Ramos (cell line): ENCODE measurements around the gene LPIN2.

Experiments
- in situ Hi-C: fragments of 300-500 bp; cut with MboI; formaldehyde crosslinking; loops from one replicate; pipeline ENCODE4 v1.14.3; 2022; ENCODE audit warnings: low sequenced_read_pairs; ENCODE audit not compliant: unreplicated experiment

LPIN2 gene

DNA sequence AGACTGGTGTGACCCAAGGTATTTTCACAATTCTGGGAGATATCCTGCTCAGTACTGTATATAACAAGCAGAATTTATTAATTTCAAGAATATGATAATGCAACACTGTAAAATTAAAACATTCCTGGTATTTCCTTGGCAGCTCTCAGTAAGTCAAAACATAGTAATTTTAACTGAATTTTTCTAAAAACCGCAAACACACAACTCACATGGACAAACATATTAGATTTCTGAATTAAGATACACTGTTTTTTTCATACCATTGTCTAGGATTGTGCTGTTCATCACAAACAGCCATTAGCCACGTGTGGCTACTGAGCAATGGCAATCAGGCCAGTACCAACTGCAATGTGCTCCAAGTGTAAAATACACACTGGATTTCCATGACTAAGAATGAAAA is 29.6 kb downstream of the LPIN2 start:
- in situ Hi-C loops: no loop called here

DNA sequence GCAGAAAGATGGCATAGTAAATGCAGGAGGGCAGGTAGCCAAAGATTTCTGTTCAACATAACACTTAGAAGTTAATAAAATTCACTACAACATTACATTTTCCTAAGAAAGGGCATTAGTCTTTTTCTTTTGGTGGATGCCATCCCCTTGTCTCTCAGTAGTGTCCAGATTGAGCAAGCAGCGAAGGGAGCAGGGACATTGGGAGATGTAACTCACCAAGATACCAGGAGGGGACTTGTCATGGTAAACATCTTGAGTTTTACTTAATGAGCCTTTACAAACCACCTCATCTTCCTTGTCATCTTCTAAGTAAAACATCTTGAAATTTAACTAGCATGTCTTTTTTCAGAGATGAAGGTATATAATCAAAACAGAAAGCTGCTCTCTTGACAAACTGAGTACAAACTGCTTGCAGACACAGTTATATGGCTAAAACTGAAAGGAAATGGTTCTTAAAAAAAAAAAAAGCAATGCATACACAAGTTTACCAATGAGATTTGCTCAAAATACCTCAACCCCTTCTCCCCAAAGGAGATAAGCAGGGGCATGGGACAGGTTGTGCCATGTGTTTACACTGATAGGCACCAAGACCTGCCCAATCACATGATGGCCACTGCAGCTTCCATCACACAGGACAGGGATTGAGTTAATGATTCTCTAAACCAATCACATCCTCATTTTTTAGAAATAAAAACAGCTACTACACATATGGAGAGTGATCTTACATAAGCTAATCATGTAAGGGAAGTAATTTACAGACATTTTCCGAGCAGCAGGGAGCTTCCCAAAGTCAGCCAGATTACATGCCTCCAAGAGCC is 30.3 kb downstream of the LPIN2 start:
- in situ Hi-C loops: no loop called here

DNA sequence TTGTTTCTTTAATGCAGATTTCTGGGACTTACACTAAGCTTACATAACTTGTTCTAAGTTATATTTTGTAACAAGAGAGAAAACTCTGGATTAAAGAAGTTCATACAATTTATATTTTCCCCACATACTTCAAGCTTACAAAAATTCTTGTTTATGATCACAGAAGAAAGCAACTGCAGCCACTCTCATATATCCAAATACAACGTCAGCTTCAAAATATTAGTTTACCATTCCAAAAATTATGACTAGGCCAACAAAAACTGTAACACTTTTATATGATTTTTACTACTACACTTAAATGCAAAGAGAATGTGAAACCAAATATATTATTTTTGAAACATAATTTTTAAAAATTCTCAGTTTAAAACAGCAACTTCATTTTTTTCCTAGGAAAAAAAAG is 30.9 kb downstream of the LPIN2 start:
- in situ Hi-C loops: no loop called here

DNA sequence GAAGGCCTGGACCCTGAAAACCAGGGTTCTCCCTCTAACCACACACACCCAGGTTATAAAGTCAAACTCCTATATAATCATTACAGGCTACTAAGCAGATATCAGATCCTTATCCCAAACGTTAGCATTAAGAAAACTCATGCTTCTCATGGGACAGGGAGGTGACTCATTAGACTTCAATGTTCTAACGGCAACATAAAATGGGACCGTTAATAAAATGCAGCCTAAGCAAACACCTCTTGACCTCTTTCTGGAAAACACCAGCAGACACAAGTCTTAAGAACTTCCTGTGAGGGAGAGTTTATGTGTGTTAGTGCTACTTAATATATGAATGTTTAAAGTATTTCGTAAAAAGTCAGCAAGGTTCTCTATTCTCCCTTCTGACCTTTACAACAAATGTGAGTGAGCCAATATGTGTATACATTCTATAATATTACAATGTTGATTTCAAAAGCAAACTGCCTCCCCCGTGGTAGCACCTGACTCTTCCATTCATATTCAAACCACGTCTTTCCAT is 31.7 kb downstream of the LPIN2 start:
- in situ Hi-C loops: no loop called here

DNA sequence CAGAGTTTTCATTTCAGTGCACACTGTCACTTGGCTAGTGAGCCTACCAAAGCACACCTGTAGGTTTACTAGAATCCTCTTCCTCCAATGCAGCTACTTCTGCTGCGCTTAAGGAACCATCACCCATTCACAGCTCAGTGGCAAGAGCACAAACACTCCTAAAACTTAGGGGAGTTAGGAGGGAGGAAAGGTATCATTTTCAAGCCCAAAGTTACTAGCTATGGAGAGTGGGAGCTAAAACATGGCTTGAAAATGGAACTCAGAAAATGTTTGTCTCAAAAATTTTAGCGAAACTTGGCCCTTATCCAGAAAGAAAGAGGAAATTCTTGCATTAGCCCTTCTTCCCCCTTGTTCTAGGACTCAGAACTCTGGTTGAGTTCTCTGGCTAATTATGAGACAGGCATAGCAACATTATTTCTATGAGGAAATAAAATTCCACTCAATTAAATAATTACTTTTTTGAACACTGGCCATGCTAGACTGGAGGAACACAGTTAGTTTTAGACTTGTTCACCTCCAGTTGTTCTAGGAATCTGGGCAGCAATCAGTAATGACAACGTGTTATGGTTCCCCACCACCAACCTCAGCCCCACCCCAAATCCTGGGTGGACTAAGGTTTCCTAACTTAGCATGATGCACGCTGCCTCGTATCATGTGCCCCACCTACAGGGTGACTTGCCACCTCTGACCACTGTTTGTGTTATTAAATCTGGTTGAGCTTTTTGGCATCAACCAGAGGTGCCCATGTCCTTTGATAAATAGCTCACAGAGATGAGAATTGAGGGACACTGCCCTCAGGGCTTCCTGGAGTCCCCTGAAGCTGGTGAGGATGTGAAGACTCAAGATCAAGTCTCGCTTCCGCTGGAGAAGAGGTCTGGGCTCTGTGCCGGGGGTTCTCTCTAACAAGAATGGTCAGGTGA is 32.8 kb downstream of the LPIN2 start:
- in situ Hi-C loops: loop anchor here (5.0 kb wide), 1 partner anchor 48 kb away; no protein-coding TSS in a partner anchor

DNA sequence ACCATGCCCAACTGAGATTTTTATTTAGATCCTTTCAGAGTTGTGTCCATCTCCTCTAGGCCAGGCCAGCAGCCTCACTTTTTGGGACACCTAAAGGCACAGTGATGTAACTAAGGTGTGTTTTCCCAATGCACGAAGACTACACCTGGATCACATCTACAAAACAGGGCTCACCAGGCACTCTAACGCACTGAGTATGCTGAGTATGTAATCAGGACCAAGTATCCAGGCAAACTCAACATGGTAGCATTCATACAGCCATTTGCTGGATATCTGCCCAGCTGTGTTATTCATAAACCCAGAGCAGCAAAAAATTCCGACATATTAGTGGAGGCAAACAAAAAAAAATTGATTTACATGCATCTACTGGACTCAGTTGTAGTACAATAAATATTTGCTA is 33.8 kb downstream of the LPIN2 start:
- in situ Hi-C loops: loop anchor here (5.0 kb wide), 1 partner anchor 47 kb away; no protein-coding TSS in a partner anchor

DNA sequence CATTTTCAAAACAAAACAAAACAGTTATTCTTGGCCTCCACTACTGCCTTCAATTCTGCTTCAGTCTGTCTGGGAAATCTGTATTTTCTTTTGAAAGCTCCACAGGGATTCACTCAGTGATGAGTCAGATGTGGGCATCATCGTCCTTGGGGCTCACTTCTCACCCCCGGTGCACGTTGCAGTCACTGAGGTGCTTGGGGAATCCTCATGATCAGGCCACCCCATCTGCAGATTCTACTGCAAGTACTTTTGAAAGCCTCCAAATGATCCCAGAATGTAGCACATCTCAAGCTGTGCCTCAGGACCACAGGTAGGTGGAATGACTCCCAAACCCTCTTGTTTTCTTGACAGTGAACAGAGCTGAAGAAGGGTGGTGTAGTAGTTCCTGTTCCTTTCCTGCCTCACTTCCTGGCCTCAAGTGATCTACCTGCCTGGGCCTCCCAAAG is 34.3 kb downstream of the LPIN2 start:
- in situ Hi-C loops: loop anchor here (5.0 kb wide), 1 partner anchor 46 kb away; no protein-coding TSS in a partner anchor

DNA sequence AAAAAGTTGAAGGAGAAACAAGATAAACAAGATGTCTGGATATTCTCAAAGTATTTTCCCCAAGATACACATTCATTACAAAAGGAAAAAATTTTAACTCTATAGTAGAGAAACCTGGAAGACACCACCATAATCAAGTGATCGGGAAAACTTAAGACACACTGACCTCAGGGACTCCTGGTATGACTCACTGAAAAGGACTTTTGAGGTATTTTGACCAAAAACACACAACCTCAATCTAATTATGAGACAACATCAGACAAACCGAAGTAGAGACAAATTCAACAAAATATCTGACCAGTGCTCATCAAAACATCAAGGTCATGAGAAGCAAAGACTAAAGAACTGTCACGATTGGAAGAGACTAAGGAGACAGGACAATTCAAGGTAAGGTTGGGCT is 34.7 kb downstream of the LPIN2 start:
- in situ Hi-C loops: loop anchor here (5.0 kb wide), 1 partner anchor 46 kb away; no protein-coding TSS in a partner anchor

DNA sequence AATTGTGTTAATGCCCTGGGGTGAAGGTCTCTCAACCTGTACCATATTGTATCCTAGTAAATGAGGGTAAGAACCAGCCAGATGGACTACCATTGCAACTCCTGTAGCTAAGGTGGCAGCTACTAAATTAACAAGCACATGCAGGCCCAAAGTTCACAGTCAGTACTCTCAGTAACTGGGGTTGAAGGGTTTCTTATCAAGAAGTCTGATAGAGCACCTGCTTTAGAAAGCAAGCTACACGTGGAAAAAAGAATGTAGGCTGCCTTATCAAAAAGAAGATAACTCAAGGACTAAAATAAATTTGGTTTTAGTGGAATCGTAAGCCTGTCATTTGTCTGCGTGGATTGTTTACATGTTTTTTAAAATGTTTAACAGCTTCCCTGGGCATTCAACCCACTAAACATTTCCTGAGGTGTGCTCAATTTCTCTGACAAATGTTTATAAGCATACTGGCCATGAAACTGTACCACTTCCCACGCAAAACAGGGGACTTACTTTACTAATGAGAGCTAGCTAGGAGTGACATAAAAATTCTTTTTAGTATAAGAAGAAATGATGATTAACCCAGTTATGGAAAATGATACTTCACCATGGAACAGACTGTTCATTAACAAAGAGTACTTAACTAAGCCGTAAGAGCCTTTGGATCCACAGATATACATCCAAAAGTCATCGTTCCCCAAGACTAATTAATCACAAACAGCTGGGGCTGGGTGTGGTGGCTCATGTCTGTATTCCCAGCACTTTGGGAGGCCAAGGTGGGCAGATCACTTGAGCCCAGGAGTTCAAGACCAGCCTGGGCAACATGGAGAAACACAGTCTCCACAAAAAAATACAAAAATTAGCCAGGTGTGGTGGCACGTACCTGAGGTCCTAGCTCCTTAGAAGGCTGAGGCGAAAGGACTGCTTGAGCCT is 36.5 kb downstream of the LPIN2 start:
- in situ Hi-C loops: loop anchor here (5.0 kb wide), 1 partner anchor 44 kb away; no protein-coding TSS in a partner anchor

DNA sequence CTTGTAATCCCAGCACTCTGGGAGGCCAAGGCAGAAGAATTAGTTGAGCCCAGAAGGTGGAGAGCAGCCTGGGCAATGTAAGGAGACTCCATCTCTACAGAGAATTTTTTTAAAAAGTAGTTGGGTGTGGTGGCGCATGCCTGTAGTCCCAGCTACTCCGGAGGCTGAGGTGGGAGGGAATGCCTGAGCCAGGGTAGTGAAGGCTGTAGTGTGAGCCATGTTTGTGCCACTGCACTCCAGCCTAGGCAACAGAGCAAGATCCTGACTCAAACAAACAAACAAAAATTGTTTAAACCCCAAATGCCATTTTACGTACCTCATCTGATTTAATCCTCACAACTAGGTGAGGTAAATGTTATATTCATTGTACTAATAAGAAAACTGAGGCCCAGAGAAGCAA is 38.2 kb downstream of the LPIN2 start:
- in situ Hi-C loops: loop anchor here (5.0 kb wide), 1 partner anchor 42 kb away; no protein-coding TSS in a partner anchor

DNA sequence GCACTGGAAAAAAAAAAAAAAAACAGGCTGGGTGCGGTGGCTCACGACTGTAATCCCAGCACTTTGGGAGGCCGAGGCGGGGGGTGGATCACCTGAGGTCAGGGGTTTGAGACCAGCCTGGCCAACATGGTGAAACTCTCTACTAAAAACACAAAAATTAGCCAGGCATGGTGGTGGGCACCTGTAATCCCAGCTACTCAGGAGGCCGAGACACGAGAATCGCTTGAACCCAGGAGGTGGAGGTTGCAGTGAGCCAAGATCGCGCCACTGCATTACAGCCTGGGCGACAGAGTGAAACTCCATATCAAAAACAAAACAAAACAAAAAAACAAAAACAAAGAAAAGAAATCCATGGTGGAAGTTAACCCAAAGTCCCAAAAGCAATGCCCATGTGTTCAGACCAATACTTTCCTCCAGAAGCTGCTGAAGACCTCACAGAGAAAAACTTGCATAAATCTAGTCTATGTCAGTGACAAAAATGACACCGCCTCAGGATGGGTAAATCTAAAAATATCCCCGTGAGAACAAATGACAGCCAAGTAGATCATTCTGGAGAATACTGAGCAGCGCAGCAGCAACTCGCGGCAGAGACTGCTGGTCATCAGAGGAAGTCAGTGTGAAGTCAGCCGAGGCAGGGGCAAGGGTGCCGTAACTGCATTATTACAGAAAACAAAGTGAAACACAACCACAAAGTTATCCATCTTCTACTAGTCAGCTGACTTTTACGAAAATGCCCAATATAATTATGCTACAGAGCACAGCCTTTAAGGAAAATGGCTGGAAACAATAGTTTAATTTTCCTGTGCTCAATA is 41.0 kb downstream of the LPIN2 start:
- in situ Hi-C loops: no loop called here

DNA sequence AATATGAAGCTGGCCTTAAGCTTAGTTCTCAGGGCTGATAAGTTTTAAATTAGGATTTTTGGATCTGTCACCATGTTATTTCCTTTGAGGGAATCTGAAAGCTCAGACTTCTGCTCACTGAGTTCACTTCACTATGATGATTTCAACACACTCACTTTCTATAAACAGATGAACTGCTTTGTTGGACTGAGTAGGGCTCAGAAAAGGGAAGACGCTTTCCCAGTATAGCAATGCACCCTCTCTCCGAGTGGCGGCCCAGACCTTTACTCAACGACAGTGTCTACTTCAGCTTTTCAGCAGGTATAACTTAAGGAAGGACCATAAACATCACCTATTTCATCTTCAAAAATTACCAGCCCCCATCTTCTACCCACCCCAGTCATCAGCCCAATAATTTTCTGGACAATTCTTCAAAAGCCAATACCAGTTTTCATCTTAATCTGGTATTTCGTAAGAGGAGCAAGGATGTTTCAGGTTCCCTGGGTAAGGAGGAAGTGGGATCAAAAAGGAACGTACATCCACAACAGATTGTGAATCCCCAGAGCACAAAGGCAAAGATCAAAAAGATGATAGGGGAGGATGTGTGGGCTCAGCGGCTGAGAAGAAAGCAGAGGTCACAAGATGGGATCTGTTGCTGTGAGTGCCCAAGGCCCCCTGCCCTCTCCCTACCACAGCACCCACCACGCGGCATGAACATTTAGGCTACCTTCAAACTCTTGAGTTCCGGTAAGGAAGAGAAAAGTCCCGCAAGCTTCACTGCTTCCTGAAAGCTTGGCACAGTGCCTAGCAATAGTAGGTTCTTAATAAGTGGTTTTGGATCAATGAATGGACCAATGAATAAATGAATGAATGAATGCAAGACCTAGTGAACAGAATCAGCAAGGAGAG is 41.9 kb downstream of the LPIN2 start:
- in situ Hi-C loops: no loop called here

DNA sequence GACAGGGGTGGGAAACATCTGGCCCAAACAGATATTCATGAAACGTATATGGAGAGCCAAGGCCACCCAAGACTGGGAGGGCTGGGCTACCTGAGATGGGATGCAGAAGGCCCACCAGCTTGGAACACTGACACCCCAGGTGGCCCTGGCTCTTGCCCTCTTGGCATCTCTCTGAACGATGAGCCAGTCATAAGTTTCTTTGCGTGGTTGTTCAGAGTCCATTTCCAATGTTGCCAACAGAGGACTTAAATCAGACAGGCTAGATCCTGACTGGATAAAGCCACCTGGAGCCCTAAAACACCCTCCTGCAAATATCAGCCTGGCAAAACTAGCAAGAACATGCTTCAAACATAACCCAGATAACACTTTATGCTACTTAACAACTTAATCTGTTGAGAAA is 42.6 kb downstream of the LPIN2 start:
- in situ Hi-C loops: no loop called here

DNA sequence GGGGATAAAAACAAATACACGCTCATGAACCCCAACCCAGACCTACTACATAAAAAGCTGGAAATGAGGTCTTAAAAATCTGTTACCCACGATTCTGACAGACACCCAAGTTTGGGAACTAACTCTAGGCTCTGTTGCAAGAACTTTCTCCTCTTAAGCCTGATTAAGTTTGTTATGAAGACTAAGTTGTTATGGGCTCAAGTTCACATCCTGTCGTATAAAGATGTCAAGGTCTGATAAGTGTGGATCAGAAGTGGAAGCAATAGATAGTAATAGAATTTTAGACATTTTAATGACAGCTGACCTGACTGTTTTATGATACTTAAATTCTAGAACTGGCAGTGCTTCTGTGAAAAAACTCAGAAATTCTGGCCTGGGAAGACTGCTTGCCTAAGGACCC is 43.2 kb downstream of the LPIN2 start:
- in situ Hi-C loops: no loop called here

DNA sequence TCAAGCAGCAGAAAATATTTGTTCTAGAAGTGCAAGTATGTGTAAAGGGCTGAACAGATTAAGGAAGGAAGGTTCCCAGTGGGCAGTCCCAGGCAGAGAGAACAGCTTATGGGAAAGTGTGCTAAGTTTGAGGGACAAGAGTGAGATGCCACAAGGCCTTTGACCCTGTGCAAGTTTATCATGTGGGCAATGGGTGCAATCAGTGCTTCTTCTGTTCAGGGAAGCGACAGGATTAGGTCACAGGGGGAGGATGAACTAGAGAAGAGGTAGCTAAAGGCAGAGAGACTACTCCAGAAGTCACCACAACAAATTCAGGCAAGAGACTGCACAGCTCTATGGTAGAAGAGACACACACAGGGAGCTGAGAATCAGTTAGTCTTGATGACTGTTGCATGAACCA is 44.3 kb downstream of the LPIN2 start:
- in situ Hi-C loops: no loop called here

DNA sequence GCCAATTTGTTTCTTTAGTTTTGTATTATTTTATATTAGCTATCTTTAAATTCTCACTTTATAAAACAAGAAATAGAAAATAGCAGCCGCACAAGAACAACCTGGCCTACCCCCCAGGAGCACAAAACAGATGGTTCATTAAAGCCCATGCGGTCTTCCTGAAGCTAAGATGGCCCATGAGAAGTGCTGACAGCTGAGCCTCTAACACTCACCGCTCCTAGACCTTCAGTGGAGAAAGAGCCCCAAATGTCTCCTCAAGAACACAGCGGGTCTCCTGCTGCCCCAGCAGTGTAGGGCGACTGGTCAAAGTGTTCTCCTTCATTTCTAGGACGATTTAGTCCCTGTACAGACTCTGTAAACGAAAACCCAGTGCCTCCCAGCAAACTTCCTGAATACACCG is 45.1 kb downstream of the LPIN2 start:
- in situ Hi-C loops: no loop called here

DNA sequence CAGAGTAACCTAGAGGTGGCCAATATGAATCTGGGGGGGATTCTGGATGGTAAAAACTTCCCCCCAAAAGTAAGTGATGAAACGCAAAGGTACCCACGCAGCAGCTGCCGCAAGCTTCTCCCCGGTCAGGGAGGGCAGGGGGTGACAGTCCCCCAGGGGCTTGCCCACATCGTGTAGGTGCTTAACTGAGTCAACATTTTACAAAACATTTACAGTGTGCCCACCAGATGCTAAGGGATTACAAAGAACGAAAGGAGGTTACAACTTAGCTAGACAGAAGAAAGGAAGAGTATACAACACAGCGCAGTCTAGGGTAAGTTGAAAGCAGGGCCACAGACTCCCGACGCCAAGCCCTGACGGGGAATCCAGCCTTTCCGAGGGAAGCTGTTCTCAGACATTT is 45.6 kb downstream of the LPIN2 start:
- in situ Hi-C loops: no loop called here

DNA sequence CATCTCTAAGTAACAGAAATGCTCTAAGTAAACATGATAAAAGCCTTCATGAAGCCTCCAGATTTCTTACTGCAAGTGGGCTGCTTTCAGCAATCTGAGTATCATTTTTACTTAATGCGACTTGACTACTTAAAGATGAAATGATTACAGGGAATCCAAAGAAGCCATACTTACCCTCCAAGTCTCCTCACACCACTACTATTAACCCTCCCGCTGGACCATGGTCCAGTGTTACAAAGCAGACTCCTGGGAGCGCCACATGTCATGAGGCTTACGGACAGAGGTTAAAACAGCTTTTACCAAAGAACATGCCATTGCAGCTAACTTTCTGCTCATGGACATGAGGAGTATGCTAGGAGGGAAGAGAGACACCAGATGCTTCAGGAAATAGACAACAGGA is 46.4 kb downstream of the LPIN2 start:
- in situ Hi-C loops: no loop called here
